HepG2 (cell line): ENCODE results near the gene DDX39B. TPM values are rescaled to one million over a fixed set of nuclear protein-coding genes. Genes with fewer than 3 reads are reported as not detected.

Experiments
- CBX2 ChIP-seq, 2 experiments: fragments of 200-600 bp in 1 of 2; sonication (generic); formaldehyde crosslinking in 1 of 2; IDR thresholded peaks; 2 replicates each; pipeline versions ENCODE4 v1.7.0 to v1.8.1; 2018 to 2022; ENCODE audit warnings: low read depth in 2 of 2, low read length in 1 of 2, mild to moderate bottlenecking in 1 of 2, missing genetic modification reagents in 1 of 2
- E2F5 ChIP-seq: sonication (generic); formaldehyde crosslinking; conservative IDR thresholded peaks from 2 replicates; pipeline ENCODE4 v1.4.0; 2020; ENCODE audit warnings: missing genetic modification reagents
- EED ChIP-seq: sonication (generic); formaldehyde crosslinking; IDR thresholded peaks from 2 replicates; pipeline ENCODE4 v1.5.0; 2020; ENCODE audit warnings: mild to moderate bottlenecking, missing genetic modification reagents
- FOXA1 ChIP-seq, 2 experiments: fragments of 450-650 bp in 1 of 2; sonication (generic) in 1 of 2; formaldehyde crosslinking in 1 of 2; IDR thresholded peaks; 2 replicates each; pipeline versions ENCODE4 v1.4.0 to v1.6.1; 2016 to 2020; ENCODE audit warnings: missing genetic modification reagents in 1 of 2
- GATA4 ChIP-seq: sonication (generic); IDR thresholded peaks from 2 replicates; pipeline ENCODE4 v1.6.1; 2016; ENCODE audit warnings: antibody characterized with exemption, low read depth, borderline replicate concordance
- NFE2 ChIP-seq: sonication (generic); formaldehyde crosslinking; IDR thresholded peaks from 2 replicates; pipeline ENCODE4 v1.4.0; 2020; ENCODE audit warnings: missing genetic modification reagents
- PRMT3 ChIP-seq: sonication (generic); formaldehyde crosslinking; IDR thresholded peaks from 2 replicates; pipeline ENCODE4 v1.8.1; 2022; ENCODE audit warnings: low read depth, mild to moderate bottlenecking, moderate library complexity, missing genetic modification reagents, borderline replicate concordance
- SNAPC4 ChIP-seq: sonication (generic); formaldehyde crosslinking; IDR thresholded peaks from 2 replicates; pipeline ENCODE4 v1.4.0; 2020; ENCODE audit warnings: mild to moderate bottlenecking, missing genetic modification reagents
- TEAD2 ChIP-seq: sonication (generic); formaldehyde crosslinking; IDR thresholded peaks from 2 replicates; pipeline ENCODE4 v1.9.0; 2021; ENCODE audit warnings: missing genetic modification reagents
- U2AF2 ChIP-seq: fragments of 200-400 bp; formaldehyde crosslinking; IDR thresholded peaks from 2 replicates; pipeline ENCODE4 v1.6.1; 2017; ENCODE audit warnings: low read depth, mild to moderate bottlenecking, low read length
- ZNF552 ChIP-seq: sonication (generic); formaldehyde crosslinking; IDR thresholded peaks from 2 replicates; pipeline ENCODE4 v1.9.0; 2022; ENCODE audit warnings: missing genetic modification reagents, mild to moderate bottlenecking, borderline replicate concordance
- ZNF646 ChIP-seq: sonication (generic); formaldehyde crosslinking; IDR thresholded peaks from 2 replicates; pipeline ENCODE4 v1.9.0; 2021; ENCODE audit warnings: mild to moderate bottlenecking, missing genetic modification reagents
- ZNF775 ChIP-seq: sonication (generic); formaldehyde crosslinking; IDR thresholded peaks from 2 replicates; pipeline ENCODE4 v1.4.0; 2020; ENCODE audit warnings: missing genetic modification reagents, mild to moderate bottlenecking, moderate library complexity, borderline replicate concordance
- polyA plus RNA-seq, 8 experiments: library from polyadenylated mRNA; depleted of rRNA in 3 of 8; stranded (reverse) in 7 of 8; unstranded in 1 of 8; fragments of >200 nt; fragmentation: Illumina TruSeq in 4 of 8; extraction: Trizol in 4 of 8; gene quantifications; 2 replicates each; pipeline versions ENCODE4 v1.2.1 to v1.2.3, GENCODE V29; 2011 to 2016; ENCODE audit warnings: low read depth in 4 of 8, missing spikeins in 1 of 8, mixed read lengths in 1 of 8; ENCODE audit not compliant: insufficient read depth in 1 of 8
- total RNA-seq, 5 experiments: library from RNA; depleted of rRNA; stranded (reverse); fragments of >200 nt; fragmentation: Illumina TruSeq; extraction: Trizol; gene quantifications; 2 replicates each; pipeline ENCODE4 v1.2.3, GENCODE V29; 2016; ENCODE audit warnings: low read depth in 1 of 5
- TF ChIP-seq, protein P1 (sequence below): sonication (generic); formaldehyde crosslinking; conservative IDR thresholded peaks from 2 replicates; pipeline ENCODE4 v1.8.1; 2023; ENCODE audit warnings: missing genetic modification reagents

Gene DDX39B
- total and polyA plus RNA-seq, 2 of the 13 experiments (the other 11 are each of a cell fraction or from before 2014, with no cell fraction given), result 570 to 678 TPM

- TF ChIP-seq, protein P1, sequence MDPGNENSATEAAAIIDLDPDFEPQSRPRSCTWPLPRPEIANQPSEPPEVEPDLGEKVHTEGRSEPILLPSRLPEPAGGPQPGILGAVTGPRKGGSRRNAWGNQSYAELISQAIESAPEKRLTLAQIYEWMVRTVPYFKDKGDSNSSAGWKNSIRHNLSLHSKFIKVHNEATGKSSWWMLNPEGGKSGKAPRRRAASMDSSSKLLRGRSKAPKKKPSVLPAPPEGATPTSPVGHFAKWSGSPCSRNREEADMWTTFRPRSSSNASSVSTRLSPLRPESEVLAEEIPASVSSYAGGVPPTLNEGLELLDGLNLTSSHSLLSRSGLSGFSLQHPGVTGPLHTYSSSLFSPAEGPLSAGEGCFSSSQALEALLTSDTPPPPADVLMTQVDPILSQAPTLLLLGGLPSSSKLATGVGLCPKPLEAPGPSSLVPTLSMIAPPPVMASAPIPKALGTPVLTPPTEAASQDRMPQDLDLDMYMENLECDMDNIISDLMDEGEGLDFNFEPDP (CRISPR knock-in tag), result no peak
- no peak for TF ChIP-seq CBX2 (IDR thresholded peaks at IDR 0.05; ENCODE audit: low read depth, low read length)
- no peak for TF ChIP-seq CBX2 (CRISPR knock-in tag; IDR thresholded peaks at IDR 0.05; ENCODE audit: low read depth)
- TF ChIP-seq EED, result peak; percentile 51; the same call in 1 of the 2 replicates
- no peak for TF ChIP-seq PRMT3 (CRISPR knock-in tag)
- TF ChIP-seq U2AF2, result no peak
- TF ChIP-seq ZNF775 (CRISPR knock-in tag), result no peak
- TF ChIP-seq ZNF552 (CRISPR knock-in tag), result peak; percentile 38; the same call in 1 of the 2 replicates
- no peak for TF ChIP-seq E2F5
- TF ChIP-seq GATA4, result no peak
- no peak for TF ChIP-seq NFE2
- no peak for TF ChIP-seq ZNF646 (CRISPR knock-in tag)
- TF ChIP-seq SNAPC4 (CRISPR knock-in tag), result no peak
- TF ChIP-seq FOXA1 (IDR thresholded peaks at IDR 0.05), result no peak
- no peak for TF ChIP-seq FOXA1 (CRISPR knock-in tag; IDR thresholded peaks at IDR 0.05)
- no peak for TF ChIP-seq TEAD2
Measured at GRCh38 chr6:31547727-31548543, 6.1 kb upstream of the DDX39B start (continued).
